LNCaP clone FGC (cell line): ENCODE results near the gene ZNF888.
"Not testable (repeated sequence)": the region's sequence is repeated elsewhere in the genome, so short reads cannot be mapped to it uniquely, and the experiment has no call there.

ENCODE experiments used
- DNase-seq: peaks from one replicate; pipeline ENCODE4 v3.0.0-alpha.2; 2011; ENCODE audit warnings: low read depth
- H3K4me3 ChIP-seq: 2 replicates; pipeline ENCODE4 v1.5.1; 2011; ENCODE audit warnings: mild to moderate bottlenecking, low read depth, low read length, control low read depth
- TF ChIP-seq, protein P1 (sequence below): IDR thresholded peaks from 2 replicates; pipeline ENCODE4 v1.5.1; 2012; ENCODE audit warnings: mild to moderate bottlenecking; ENCODE audit not compliant: control insufficient read depth, insufficient read depth; ENCODE audit errors: extremely low read depth

Gene ZNF888

GRCh38 chr19:52936954-52937325 is 13.7 kb upstream of the ZNF888 start:
- TF ChIP-seq, protein P1, sequence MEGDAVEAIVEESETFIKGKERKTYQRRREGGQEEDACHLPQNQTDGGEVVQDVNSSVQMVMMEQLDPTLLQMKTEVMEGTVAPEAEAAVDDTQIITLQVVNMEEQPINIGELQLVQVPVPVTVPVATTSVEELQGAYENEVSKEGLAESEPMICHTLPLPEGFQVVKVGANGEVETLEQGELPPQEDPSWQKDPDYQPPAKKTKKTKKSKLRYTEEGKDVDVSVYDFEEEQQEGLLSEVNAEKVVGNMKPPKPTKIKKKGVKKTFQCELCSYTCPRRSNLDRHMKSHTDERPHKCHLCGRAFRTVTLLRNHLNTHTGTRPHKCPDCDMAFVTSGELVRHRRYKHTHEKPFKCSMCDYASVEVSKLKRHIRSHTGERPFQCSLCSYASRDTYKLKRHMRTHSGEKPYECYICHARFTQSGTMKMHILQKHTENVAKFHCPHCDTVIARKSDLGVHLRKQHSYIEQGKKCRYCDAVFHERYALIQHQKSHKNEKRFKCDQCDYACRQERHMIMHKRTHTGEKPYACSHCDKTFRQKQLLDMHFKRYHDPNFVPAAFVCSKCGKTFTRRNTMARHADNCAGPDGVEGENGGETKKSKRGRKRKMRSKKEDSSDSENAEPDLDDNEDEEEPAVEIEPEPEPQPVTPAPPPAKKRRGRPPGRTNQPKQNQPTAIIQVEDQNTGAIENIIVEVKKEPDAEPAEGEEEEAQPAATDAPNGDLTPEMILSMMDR = no peak
- H3K4me3 ChIP-seq = no peak overlapping the region
- DNase-seq = no peak

- no peak for DNase-seq
- H3K4me3 ChIP-seq = no peak overlapping the region
- TF ChIP-seq, protein P1 = no peak
Measured at GRCh38 chr19:52936151-52936953, 13.1 kb upstream of the ZNF888 start.

GRCh38 chr19:52935434-52935833 is 12.2 kb upstream of the ZNF888 start:
- no peak overlapping the region for H3K4me3 ChIP-seq
- DNase-seq = no peak
- TF ChIP-seq, protein P1 = no peak

GRCh38 chr19:52924641-52925040 is 1.4 kb upstream of the ZNF888 start:
- not testable (repeated sequence) for H3K4me3 ChIP-seq, DNase-seq

DNA sequence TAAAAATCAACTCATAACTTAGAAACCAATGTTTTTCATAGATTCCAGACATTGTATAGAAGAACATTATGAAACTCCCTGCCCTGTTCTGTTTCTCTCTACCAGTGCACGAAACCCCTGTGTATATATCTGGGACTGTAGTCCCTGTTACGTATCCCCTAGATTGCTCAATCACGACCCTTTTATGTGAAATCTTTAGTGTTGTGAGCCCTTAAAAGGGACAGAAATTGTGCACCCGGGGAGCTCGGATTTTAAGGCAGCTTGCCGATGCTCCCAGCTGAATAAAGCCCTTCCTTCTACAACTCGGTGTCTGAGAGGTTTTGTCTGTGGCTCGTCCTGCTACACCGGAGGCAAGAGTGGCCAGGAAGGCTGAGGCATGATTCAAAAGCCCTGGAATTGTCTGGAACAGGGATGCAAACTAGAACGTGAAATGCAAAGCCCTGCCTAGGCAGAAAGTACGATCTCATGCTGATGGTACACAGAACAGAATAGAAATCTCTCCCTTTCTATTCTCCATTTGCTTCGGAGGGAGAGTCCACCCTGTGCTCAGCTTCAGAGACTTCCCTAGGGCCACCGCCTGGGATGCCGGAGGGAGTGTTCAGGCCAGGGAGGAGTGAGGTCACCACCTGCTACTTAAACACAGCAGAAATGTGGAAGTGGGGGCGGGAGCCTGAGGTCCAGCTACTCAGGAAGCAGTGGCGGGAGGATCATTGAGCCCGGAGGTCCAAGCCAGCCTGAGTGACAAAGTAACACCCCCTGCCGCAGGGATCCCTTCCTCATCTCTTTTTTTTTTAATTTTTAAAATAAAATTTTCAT is 758 bp upstream of the ZNF888 start:
- H3K4me3 ChIP-seq = peak overlapping the region; percentile 80
- no peak for DNase-seq
- TF ChIP-seq, protein P1 = no peak

DNA sequence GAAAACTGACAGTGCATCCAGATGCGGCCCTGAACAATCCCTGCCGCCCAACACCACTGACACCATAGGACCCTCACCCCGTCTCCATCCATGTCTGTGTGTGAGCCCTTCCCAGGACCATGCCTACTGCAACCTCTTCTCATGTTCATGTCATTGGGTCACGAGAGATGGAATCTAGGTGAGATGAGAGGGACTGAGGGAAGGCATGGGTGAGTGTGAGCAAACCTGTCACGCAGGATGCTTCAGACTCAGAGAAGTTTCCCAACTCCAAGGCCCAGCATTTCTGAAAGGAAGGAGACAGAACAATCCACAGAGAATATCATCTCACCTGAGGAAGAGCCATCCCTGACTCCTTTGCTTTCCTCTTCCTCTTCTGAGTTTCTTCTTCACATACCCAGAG is 5.7 kb downstream of the ZNF888 start:
- TF ChIP-seq, protein P1 = no peak
- DNase-seq = no peak
- no peak overlapping the region for H3K4me3 ChIP-seq

- H3K4me3 ChIP-seq = no peak overlapping the region
- TF ChIP-seq, protein P1 = no peak
- no peak for DNase-seq
Measured at GRCh38 chr19:52910648-52911047, 12.6 kb downstream of the ZNF888 start.

GRCh38 chr19:52904052-52904780 is 19.0 kb downstream of the ZNF888 start:
- DNase-seq, H3K4me3 ChIP-seq: not testable (repeated sequence)
